Ascending aorta (tissue), 2 donors: ENCODE measurements around the gene AGRP. TPM values are rescaled to one million over a fixed set of nuclear protein-coding genes. Genes with fewer than 3 reads are reported as not detected.

Experiments
- DNase-seq, 2 donors: peaks; one replicate each; pipeline ENCODE4 v3.0.0-alpha.2; 2019; ENCODE audit warnings: low spot score in 2 of 2
- H3K27ac ChIP-seq, 2 donors: fragments of 200-600 bp; sonication (generic); one replicate each; pipeline ENCODE4 v1.5.1; 2016 to 2017; ENCODE audit warnings: mild to moderate bottlenecking in 1 of 2
- H3K27me3 ChIP-seq: fragments of 200-600 bp; sonication (generic); one replicate; pipeline ENCODE4 v1.5.1; 2017
- H3K36me3 ChIP-seq, 2 donors: fragments of 200-600 bp; sonication (generic); one replicate each; pipeline ENCODE4 v1.5.1; 2016
- H3K4me1 ChIP-seq, 2 donors: fragments of 200-600 bp; sonication (generic); one replicate each; pipeline ENCODE4 v1.5.1; 2016 to 2017; ENCODE audit warnings: mild to moderate bottlenecking in 1 of 2
- H3K4me3 ChIP-seq, 2 donors: fragments of 200-600 bp; sonication (generic); one replicate each; pipeline ENCODE4 v1.5.1; 2016 to 2017; ENCODE audit warnings: mild to moderate bottlenecking in 1 of 2
- H3K9me3 ChIP-seq, 2 donors: fragments of 200-600 bp; sonication (generic); one replicate each; pipeline ENCODE4 v1.5.1; 2016
- intact Hi-C: fragments of 100-400 bp; cut with DNase I; formaldehyde crosslinking; loops from one replicate; pipeline ENCODE4 v1.15.1; 2023
- total RNA-seq: library from RNA; depleted of rRNA; stranded (reverse); fragments of >200 nt; gene quantifications from one replicate; pipeline ENCODE4 v1.1.0, GENCODE V29; 2016
- TF ChIP-seq, protein P1 (sequence below), 3 experiments: fragments of 200-600 bp in 2 of 3; fragments of 450-650 bp in 1 of 3; sonication (generic) in 2 of 3; IDR thresholded peaks; one replicate each; pipeline ENCODE4 v1.5.1; 2016 to 2019; ENCODE audit warnings: antibody characterized with exemption in 3 of 3, mild to moderate bottlenecking in 1 of 3, moderate library complexity in 1 of 3

The AGRP gene
- total RNA-seq, 1 donor from 2014 or later = not detected

DNA sequence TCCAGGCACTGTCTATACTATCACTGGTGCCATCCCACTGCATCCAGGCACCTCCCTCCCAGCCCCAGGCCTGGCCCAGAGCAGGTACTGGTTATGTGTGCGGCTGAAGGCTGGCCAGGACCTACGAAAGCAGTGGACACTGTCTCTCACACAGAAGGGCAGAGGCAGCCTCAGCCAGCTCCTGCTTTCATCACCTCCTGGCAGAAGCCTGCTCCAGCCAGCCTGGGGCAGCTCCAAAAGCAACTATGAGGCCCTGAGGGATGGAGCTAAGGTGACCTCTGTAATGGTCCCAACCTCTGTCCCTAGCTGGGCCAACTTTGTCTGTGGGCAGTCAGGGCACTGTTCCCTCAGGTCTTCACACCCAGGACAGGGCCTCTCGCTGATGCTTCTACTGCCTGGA is 33.6 kb downstream of the AGRP start:
- Histone ChIP-seq H3K4me3 (no peak overlapping the region), H3K27ac (no peak overlapping the region), H3K27me3 (no peaks in the 10 kb centered on the region), H3K4me1 (peaks cover 0 to 20% of the 10 kb centered on the region in 2 donors), H3K9me3 (no peaks in the 10 kb centered on the region), H3K36me3 (peaks cover 27 to 46% of the 10 kb centered on the region in 2 donors)
- DNase-seq = no peak
- TF ChIP-seq, protein P1, sequence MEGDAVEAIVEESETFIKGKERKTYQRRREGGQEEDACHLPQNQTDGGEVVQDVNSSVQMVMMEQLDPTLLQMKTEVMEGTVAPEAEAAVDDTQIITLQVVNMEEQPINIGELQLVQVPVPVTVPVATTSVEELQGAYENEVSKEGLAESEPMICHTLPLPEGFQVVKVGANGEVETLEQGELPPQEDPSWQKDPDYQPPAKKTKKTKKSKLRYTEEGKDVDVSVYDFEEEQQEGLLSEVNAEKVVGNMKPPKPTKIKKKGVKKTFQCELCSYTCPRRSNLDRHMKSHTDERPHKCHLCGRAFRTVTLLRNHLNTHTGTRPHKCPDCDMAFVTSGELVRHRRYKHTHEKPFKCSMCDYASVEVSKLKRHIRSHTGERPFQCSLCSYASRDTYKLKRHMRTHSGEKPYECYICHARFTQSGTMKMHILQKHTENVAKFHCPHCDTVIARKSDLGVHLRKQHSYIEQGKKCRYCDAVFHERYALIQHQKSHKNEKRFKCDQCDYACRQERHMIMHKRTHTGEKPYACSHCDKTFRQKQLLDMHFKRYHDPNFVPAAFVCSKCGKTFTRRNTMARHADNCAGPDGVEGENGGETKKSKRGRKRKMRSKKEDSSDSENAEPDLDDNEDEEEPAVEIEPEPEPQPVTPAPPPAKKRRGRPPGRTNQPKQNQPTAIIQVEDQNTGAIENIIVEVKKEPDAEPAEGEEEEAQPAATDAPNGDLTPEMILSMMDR (IDR thresholded peaks at IDR 0.05) = no peak
- intact Hi-C loops = no loop called here

DNA sequence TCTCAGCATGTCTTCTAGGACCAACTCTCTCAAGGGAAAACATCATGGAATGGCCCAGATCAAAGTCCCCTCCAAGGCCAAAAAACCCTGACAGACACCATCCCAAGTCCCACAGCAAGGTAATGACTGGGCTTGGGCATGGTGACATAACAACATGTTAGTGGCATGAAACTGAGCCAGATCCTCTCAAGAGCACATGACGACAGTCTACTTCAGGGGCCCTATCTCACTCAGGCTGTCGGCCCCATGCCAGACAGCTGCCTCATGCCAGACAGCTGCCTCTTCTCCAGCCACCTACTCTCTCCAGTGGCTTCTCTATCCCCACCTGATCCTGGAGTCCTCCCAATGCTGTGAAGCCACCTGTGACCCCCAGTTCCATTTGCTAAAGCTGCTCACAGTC is 34.0 kb downstream of the AGRP start:
- TF ChIP-seq, protein P1 (IDR thresholded peaks at IDR 0.05) = no peak
- DNase-seq = no peak
- Histone ChIP-seq H3K27me3 (no peaks in the 10 kb centered on the region), H3K4me3 (no peak overlapping the region), H3K4me1 (peaks cover 0 to 20% of the 10 kb centered on the region in 2 donors), H3K9me3 (no peaks in the 10 kb centered on the region), H3K36me3 (peaks cover 27 to 48% of the 10 kb centered on the region in 2 donors), H3K27ac (no peak overlapping the region)
- intact Hi-C loops = no loop called here

DNA sequence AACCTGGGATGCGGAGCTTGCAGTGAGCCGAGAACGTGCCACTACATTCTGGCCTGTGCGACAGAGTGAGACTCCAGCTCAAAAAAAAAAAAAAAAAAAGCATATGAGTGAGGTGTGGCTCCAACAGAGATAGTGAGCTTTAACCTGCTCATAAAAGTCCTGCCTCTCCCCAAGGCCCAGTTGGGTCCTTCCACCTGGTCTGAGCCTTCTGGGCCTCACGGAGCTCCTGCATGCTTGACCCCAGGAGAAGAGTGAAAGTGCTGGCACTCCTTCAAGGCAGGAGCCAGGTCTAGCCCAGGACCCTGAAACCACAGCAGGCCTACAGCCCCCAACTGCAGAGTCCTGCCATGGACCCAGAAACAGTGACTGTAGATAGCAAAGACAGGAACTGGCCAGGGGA is 34.8 kb downstream of the AGRP start:
- intact Hi-C loops = no loop called here
- no peak overlapping the region for H3K4me3 ChIP-seq
- TF ChIP-seq, protein P1 (IDR thresholded peaks at IDR 0.05) = no peak
- no peaks in the 10 kb centered on the region for H3K9me3 ChIP-seq
- H3K27ac ChIP-seq = no peak overlapping the region
- peaks cover 0 to 20% of the 10 kb centered on the region in 2 donors for H3K4me1 ChIP-seq
- DNase-seq = no peak
- peaks cover 27 to 48% of the 10 kb centered on the region in 2 donors for H3K36me3 ChIP-seq
- no peaks in the 10 kb centered on the region for H3K27me3 ChIP-seq

DNA sequence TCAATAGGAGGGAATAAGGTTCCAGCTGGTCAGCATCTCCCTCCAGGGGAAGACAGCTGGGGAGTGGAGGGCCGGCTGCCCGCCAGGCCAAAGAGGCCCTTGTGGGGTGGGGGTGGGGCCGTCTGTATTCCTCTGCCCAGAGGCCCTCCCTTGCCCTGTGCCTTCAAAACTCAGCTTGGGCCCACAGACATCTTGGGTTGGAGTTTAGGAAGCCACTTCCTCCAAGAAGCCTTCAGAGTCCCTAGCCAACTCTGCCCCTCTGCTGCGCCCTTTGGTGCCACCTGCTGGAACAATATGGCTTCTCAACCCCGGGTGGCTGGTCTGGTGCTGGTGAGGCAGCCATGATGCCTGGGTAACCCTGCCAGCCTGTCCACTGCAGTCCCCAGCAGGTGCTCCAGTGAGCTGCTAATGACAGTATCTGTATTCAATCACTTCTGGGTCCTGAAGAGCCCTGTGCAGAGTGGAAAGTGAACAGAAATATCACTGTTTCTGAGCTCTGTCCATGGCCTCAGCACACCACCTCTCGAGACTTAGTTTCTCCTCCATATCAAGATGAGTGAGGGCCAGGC is 35.8 kb downstream of the AGRP start:
- TF ChIP-seq, protein P1 (IDR thresholded peaks at IDR 0.05) = no peak
- H3K27ac ChIP-seq = no peak overlapping the region
- intact Hi-C loops = no loop called here
- H3K36me3 ChIP-seq = peaks cover 24 to 44% of the 10 kb centered on the region in 2 donors
- no peaks in the 10 kb centered on the region for H3K27me3 ChIP-seq
- peaks cover 0 to 20% of the 10 kb centered on the region in 2 donors for H3K4me1 ChIP-seq
- H3K9me3 ChIP-seq = no peaks in the 10 kb centered on the region
- no peak for DNase-seq
- H3K4me3 ChIP-seq = no peak overlapping the region

DNA sequence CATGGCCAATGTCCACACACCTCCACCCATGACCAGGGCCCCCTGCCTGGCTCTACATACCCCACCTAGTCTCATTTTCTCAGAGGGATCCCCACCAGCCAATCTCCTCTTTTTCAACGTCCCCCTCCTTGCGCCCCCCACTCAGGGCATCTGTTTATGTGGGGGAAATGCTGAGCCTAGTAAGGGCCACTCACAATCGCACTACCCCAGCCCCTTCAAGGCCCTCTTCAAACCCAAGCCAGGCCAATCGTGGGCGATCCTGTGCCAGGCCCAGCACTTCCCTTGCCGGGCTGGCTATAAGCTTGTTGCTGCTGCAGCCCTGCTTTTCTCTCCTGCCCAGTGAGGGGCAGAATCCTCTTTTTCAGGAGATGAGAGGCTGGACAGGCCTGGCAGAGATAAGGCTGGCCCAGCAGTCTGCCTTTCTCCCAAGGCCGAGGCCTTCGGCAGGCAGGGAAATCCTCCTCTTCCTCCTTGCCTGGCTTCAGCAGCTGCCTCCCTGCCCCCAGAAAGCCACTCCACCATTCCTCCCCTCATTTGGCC is 36.3 kb downstream of the AGRP start:
- DNase-seq = no peak
- intact Hi-C loops = no loop called here
- Histone ChIP-seq H3K9me3 (no peaks in the 10 kb centered on the region), H3K27me3 (no peaks in the 10 kb centered on the region), H3K27ac (no peak overlapping the region), H3K4me1 (peaks cover 0 to 20% of the 10 kb centered on the region in 2 donors), H3K4me3 (no peak overlapping the region), H3K36me3 (peaks cover 23 to 39% of the 10 kb centered on the region in 2 donors)
- TF ChIP-seq, protein P1 (IDR thresholded peaks at IDR 0.05) = no peak
